ENCODE measurements around the gene HNF1B.
"Not testable (repeated sequence)": the region's sequence is repeated elsewhere in the genome, so short reads cannot be mapped to it uniquely, and the experiment has no call there.

The HNF1B gene

GRCh38 chr17:37699285-37699973, 45.4 kb downstream of the HNF1B start:
- DNase-seq, result no peak

GRCh38 chr17:37698911-37699255, 46.0 kb downstream of the HNF1B start:
- DNase-seq, result no peak

GRCh38 chr17:37698132-37698910, 46.5 kb downstream of the HNF1B start:
- DNase-seq, result no peak

- DNase-seq, result no peak
Observed at GRCh38 chr17:37697381-37697780, 47.5 kb downstream of the HNF1B start.

- no peak for DNase-seq
Observed at GRCh38 chr17:37696366-37696765, 48.5 kb downstream of the HNF1B start.

GRCh38 chr17:37695726-37696125, 49.1 kb downstream of the HNF1B start:
- DNase-seq, result no peak

GRCh38 chr17:37694734-37695133, 50.1 kb downstream of the HNF1B start:
- no peak for DNase-seq

- DNase-seq, result no peak
Observed at GRCh38 chr17:37693328-37693727, 51.5 kb downstream of the HNF1B start.

GRCh38 chr17:37691807-37692206, 53.1 kb downstream of the HNF1B start:
- no peak for DNase-seq

- DNase-seq, result no peak
Observed at GRCh38 chr17:37689317-37689716, 55.5 kb downstream of the HNF1B start.

GRCh38 chr17:37683454-37683984, 61.3 kb downstream of the HNF1B start:
- no peak for DNase-seq

GRCh38 chr17:37682007-37682406, 62.9 kb downstream of the HNF1B start:
- no peak for DNase-seq

GRCh38 chr17:37679995-37680394, 64.9 kb downstream of the HNF1B start:
- DNase-seq, result not testable (repeated sequence)

GRCh38 chr17:37678036-37678435, 66.8 kb downstream of the HNF1B start:
- DNase-seq, result no peak

GRCh38 chr17:37677021-37677420, 67.8 kb downstream of the HNF1B start:
- no peak for DNase-seq

GRCh38 chr17:37676115-37676925, 68.5 kb downstream of the HNF1B start:
- no peak for DNase-seq

GRCh38 chr17:37674511-37674910, 70.3 kb downstream of the HNF1B start:
- no peak for DNase-seq

- DNase-seq, result no peak
Observed at GRCh38 chr17:37673386-37673785, 71.5 kb downstream of the HNF1B start.

GRCh38 chr17:37672548-37673078, 72.2 kb downstream of the HNF1B start:
- DNase-seq, result no peak

- DNase-seq, result no peak
Observed at GRCh38 chr17:37671824-37672547, 72.9 kb downstream of the HNF1B start.

GRCh38 chr17:37671028-37671823, 73.6 kb downstream of the HNF1B start:
- DNase-seq, result no peak

- no peak for DNase-seq
Observed at GRCh38 chr17:37667039-37667438, 77.8 kb downstream of the HNF1B start.

Data from T-helper 9 cell (primary cell).